Measurements from ENCODE around the gene FANCD2. TPM values are rescaled to one million over a fixed set of nuclear protein-coding genes. Genes with fewer than 3 reads are reported as not detected.

The FANCD2 gene
- total RNA-seq, 1 donor from 2014 or later: 27.1 TPM

DNA sequence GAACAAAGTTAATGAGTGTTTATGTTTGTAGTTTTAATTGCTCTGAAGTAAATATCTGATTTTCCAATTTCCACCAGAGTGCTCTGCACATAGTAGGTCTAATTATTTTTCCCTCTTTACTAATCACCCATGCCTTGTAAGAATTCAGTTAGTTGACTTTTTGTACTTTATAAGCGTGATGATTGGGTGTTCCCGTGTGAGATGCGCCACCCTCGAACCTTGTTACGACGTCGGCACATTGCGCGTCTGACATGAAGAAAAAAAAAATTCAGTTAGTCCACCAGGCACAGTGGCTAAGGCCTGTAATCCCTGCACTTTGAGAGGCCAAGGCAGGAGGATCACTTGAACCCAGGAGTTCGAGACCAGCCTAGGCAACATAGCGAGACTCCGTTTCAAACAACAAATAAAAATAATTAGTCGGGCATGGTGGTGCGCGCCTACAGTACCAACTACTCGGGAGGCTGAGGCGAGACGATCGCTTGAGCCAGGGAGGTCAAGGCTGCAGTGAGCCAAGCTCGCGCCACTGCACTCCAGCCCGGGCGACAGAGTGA, 114.8 kb downstream of the FANCD2 start:
- Mint-ChIP-seq H3K4me1 (ENCODE audit: low read depth) (peaks cover 14% of the 10 kb centered on the region), H3K4me3 (ENCODE audit: low read depth) (peak overlapping the region; percentile 91), H3K27me3 (no peaks in the 10 kb centered on the region), H3K27ac (no peak overlapping the region), H3K9me3 (ENCODE audit: low read depth) (no peaks in the 10 kb centered on the region), H3K36me3 (ENCODE audit: insufficient read depth) (peaks cover 8% of the 10 kb centered on the region)
- TF ChIP-seq CTCF (IDR thresholded peaks at IDR 0.05; ENCODE audit: unreplicated experiment): no peak
- no peak for DNase-seq (ENCODE audit: low spot score, unreplicated experiment)

- no peak for TF ChIP-seq CTCF (IDR thresholded peaks at IDR 0.05; ENCODE audit: unreplicated experiment)
- peak overlapping the region; percentile 97 for H3K27ac Mint-ChIP-seq
- H3K36me3 Mint-ChIP-seq (ENCODE audit: insufficient read depth): peaks cover 12% of the 10 kb centered on the region
- H3K9me3 Mint-ChIP-seq (ENCODE audit: low read depth): no peaks in the 10 kb centered on the region
- DNase-seq (ENCODE audit: low spot score, unreplicated experiment): no peak
- peak overlapping the region; percentile 91 for H3K4me3 Mint-ChIP-seq (ENCODE audit: low read depth)
- no peaks in the 10 kb centered on the region for H3K27me3 Mint-ChIP-seq
- H3K4me1 Mint-ChIP-seq (ENCODE audit: low read depth): peaks cover 14% of the 10 kb centered on the region
Observed at GRCh38 chr3:10142707-10143560, 116.7 kb downstream of the FANCD2 start.

DNA sequence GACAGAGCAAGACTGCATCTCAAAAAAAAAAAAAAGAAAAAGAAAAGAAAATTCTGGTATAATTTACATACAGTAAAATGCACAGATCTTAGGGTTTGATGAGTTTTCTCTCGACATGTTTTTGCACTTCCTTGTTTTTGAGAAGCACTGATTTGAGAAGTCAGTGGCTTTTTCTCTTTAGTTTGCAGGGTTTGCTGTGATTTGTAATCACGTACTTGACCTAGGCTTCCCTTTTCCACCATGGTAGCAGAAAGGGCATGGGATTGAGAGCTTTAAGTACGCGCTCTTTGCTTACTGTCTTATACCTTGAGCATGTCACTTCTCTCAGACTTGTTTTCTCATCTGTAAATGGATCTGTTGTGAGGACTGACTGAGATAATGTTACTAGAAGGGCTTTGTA, 119.4 kb downstream of the FANCD2 start:
- no peak for DNase-seq (ENCODE audit: low spot score, unreplicated experiment)
- Mint-ChIP-seq H3K4me1 (ENCODE audit: low read depth) (peaks cover 14% of the 10 kb centered on the region), H3K27me3 (no peaks in the 10 kb centered on the region), H3K4me3 (ENCODE audit: low read depth) (no peak overlapping the region), H3K36me3 (ENCODE audit: insufficient read depth) (peaks cover 21% of the 10 kb centered on the region), H3K9me3 (ENCODE audit: low read depth) (no peaks in the 10 kb centered on the region), H3K27ac (no peak overlapping the region)
- no peak for TF ChIP-seq CTCF (IDR thresholded peaks at IDR 0.05; ENCODE audit: unreplicated experiment)

DNA sequence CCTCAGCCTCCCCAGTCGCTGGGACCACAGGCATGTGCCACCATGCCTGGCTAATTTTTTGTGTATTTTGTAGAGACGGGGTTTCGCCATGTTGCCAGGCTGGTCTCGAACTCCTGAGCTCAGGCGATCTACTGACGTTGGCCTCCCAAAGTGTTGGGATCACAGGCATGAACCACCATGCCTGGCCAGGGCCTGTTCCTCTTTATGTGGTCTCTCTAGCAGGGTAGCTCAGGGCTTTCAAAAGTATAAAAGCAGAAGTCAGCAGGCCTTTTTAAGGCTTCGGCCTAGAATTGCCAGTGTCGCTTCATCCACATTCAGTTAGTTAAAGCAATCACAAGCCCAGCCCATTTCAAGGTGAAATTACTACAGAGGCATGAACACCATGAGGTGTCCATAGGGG, 123.0 kb downstream of the FANCD2 start:
- Mint-ChIP-seq H3K27ac (no peak overlapping the region), H3K4me1 (ENCODE audit: low read depth) (peaks cover 5% of the 10 kb centered on the region), H3K4me3 (ENCODE audit: low read depth) (no peak overlapping the region), H3K36me3 (ENCODE audit: insufficient read depth) (peaks cover 25% of the 10 kb centered on the region), H3K27me3 (no peaks in the 10 kb centered on the region), H3K9me3 (ENCODE audit: low read depth) (no peaks in the 10 kb centered on the region)
- TF ChIP-seq CTCF (IDR thresholded peaks at IDR 0.05; ENCODE audit: unreplicated experiment): no peak
- no peak for DNase-seq (ENCODE audit: low spot score, unreplicated experiment)

DNA sequence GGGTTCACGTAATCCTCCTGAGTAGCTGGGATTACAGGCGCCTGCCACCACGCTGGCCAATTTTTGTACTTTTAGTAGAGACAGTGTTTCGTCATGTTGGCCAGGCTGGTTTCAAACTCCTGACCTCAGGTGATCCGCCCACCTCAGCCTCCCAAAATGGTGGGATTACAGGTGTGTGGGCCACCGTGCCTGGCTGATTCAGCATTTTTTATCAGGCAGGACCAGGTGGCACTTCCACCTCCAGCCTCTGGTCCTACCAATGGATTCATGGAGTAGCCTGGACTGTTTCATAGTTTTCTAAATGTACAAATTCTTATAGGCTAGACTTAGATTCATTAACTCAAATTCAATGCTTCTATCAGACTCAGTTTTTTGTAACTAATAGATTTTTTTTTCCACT, 124.8 kb downstream of the FANCD2 start:
- TF ChIP-seq CTCF (IDR thresholded peaks at IDR 0.05; ENCODE audit: unreplicated experiment): no peak
- no peak for DNase-seq (ENCODE audit: low spot score, unreplicated experiment)
- Mint-ChIP-seq H3K27ac (peak overlapping the region; percentile 15), H3K27me3 (no peaks in the 10 kb centered on the region), H3K9me3 (ENCODE audit: low read depth) (no peaks in the 10 kb centered on the region), H3K4me1 (ENCODE audit: low read depth) (no peaks in the 10 kb centered on the region), H3K36me3 (ENCODE audit: insufficient read depth) (peaks cover 20% of the 10 kb centered on the region), H3K4me3 (ENCODE audit: low read depth) (no peak overlapping the region)

Other genes starting within 250 kb of the FANCD2 start
- gene TADA3, start 234.0 kb upstream of the FANCD2 start, total RNA-seq: 66.6 and 70.8 TPM in 2 replicates
- gene ARPC4, start 233.4 kb upstream of the FANCD2 start, total RNA-seq: 129 and 135 TPM in 2 replicates
- 51.6 and 59.6 TPM in 2 replicates for gene TTLL3, start 216.2 kb upstream of the FANCD2 start, total RNA-seq
- gene RPUSD3, start 182.4 kb upstream of the FANCD2 start, total RNA-seq: 55.0 and 60.3 TPM in 2 replicates
- gene CIDEC, start 146.2 kb upstream of the FANCD2 start, total RNA-seq: not detected in 2 replicates
- gene JAGN1, start 135.8 kb upstream of the FANCD2 start, total RNA-seq: 30.5 and 33.0 TPM in 2 replicates
- gene IL17RE, start 123.6 kb upstream of the FANCD2 start, total RNA-seq: 4.9 and 7.0 TPM in 2 replicates
- 13.4 and 17.1 TPM in 2 replicates for gene IL17RC, start 109.3 kb upstream of the FANCD2 start, total RNA-seq
- gene CRELD1, start 92.6 kb upstream of the FANCD2 start, total RNA-seq: 57.1 and 60.3 TPM in 2 replicates
- gene PRRT3, start 74.0 kb upstream of the FANCD2 start, total RNA-seq: 10.4 and 11.4 TPM in 2 replicates
- gene EMC3, start 39.6 kb upstream of the FANCD2 start, total RNA-seq: 38.6 and 42.1 TPM in 2 replicates
- not detected in 2 replicates for gene FANCD2OS, start 81.8 kb downstream of the FANCD2 start, total RNA-seq
- 117 and 123 TPM in 2 replicates for gene BRK1, start 89.2 kb downstream of the FANCD2 start, total RNA-seq
- 70.3 and 72.5 TPM in 2 replicates for gene VHL, start 115.3 kb downstream of the FANCD2 start, total RNA-seq
- gene IRAK2, start 138.5 kb downstream of the FANCD2 start, total RNA-seq: 0.36 and 0.40 TPM in 2 replicates
- 34.5 and 35.5 TPM in 2 replicates for gene TATDN2, start 222.0 kb downstream of the FANCD2 start, total RNA-seq